K562 (cell line): ENCODE results near the gene ZCCHC14. TPM values are rescaled to one million over a fixed set of nuclear protein-coding genes. Genes with fewer than 3 reads are reported as not detected.
A peak's percentile ranks its signal among the peaks of the same experiment; 100 is the strongest.

Source experiments
- ATAC-seq: fragments of 200-7000 bp; cut with Tn5 transposase; 3 replicates; pipeline ENCODE4 v1.9.1; 2020; ENCODE audit warnings: moderate library complexity
- BruUV-seq: library from RNA; stranded (reverse); fragments of 400-500 nt; replicated peaks from 2 replicates; lab custom pipeline; 2021; lab: Mats Ljungman, UMichigan
- CTCF ChIA-PET: fragments of 300-600 bp; formaldehyde crosslinking; extraction: SDS; loops from one replicate; lab custom pipeline; 2021; ENCODE audit warnings: low intra/inter-chr PET ratio; lab: Yijun Ruan, JAX
- POLR2A ChIA-PET: fragments of 300-600, 350-650 bp; sonication (Branson Sonifier 250); formaldehyde crosslinking; extraction: SDS; loops from one replicate; lab custom pipeline; 2021; ENCODE audit warnings: antibody characterized with exemption, inconsistent platforms; lab: Yijun Ruan, JAX
- DNase-seq, 4 experiments: peaks; one replicate each; pipeline versions ENCODE4 v3.0.0 to v3.0.0-alpha.2; 2011 to 2018; ENCODE audit warnings: low spot score in 3 of 4, mixed read lengths in 3 of 4; ENCODE audit errors: extremely low read depth in 1 of 4
- FAIRE-seq: peaks from 2 replicates; lab custom pipeline; 2011; peaks lifted over from hg19 to GRCh38; lab: Jason Lieb, UNC
- H2AFZ ChIP-seq: 2 replicates; pipeline ENCODE4 v1.6.0; 2011; ENCODE audit warnings: low read depth, low read length, control low read depth, inconsistent platforms
- H3K27ac ChIP-seq: fragments of 200-600 bp; 3 replicates; pipeline ENCODE4 v1.8.0; 2011; ENCODE audit warnings: low read depth, mild to moderate bottlenecking, control low read depth, inconsistent platforms, low read length, moderate library complexity, mixed read lengths; ENCODE audit errors: extremely low read depth
- H3K27me3 ChIP-seq, 2 experiments: fragments of 300-600 bp in 1 of 2; 2 replicates in 1 of 2; 3 replicates in 1 of 2; pipeline versions ENCODE4 v1.6.0 to v1.8.0; 2011; ENCODE audit warnings: inconsistent platforms in 2 of 2, low read length in 2 of 2, mild to moderate bottlenecking in 1 of 2, mixed read lengths in 1 of 2, moderate library complexity in 1 of 2; ENCODE audit not compliant: control insufficient read depth in 2 of 2, insufficient read depth in 2 of 2
- H3K36me3 ChIP-seq: fragments of 300-600 bp; 3 replicates; pipeline ENCODE4 v1.8.0; 2011; ENCODE audit warnings: mild to moderate bottlenecking, low read length, inconsistent platforms; ENCODE audit not compliant: control insufficient read depth, insufficient read depth
- H3K4me1 ChIP-seq, 2 experiments: fragments of 200-600 bp in 1 of 2; replicated peaks in 1 of 2; 2 replicates in 1 of 2; 3 replicates in 1 of 2; pipeline versions ENCODE4 v1.5.1 to v1.8.0; 2011; ENCODE audit warnings: inconsistent platforms in 2 of 2, low read length in 2 of 2, mild to moderate bottlenecking in 1 of 2, mixed read lengths in 1 of 2, moderate library complexity in 1 of 2; ENCODE audit not compliant: control insufficient read depth in 2 of 2, insufficient read depth in 2 of 2
- H3K4me2 ChIP-seq: 2 replicates; pipeline ENCODE4 v1.6.1; 2011; ENCODE audit warnings: low read length, control low read depth, inconsistent platforms, mixed read lengths; ENCODE audit not compliant: insufficient read depth
- H3K4me3 ChIP-seq: fragments of 200-600 bp; sonication (generic), shearing (Covaris generic); 2 replicates; pipeline ENCODE4 v1.5.1; 2016; ENCODE audit warnings: control low read depth, inconsistent platforms
- H3K79me2 ChIP-seq: fragments of 200-600 bp; 3 replicates; pipeline ENCODE4 v1.8.0; 2011; ENCODE audit warnings: low read length, inconsistent platforms; ENCODE audit not compliant: control insufficient read depth, insufficient read depth
- H3K9ac ChIP-seq, 2 experiments: 2 replicates each; pipeline versions ENCODE4 v1.6.0 to v1.6.1; 2011; ENCODE audit warnings: low read depth in 2 of 2, low read length in 2 of 2, control low read depth in 1 of 2, inconsistent platforms in 1 of 2, mild to moderate bottlenecking in 1 of 2, mixed read lengths in 1 of 2; ENCODE audit not compliant: insufficient read depth in 1 of 2
- H3K9me1 ChIP-seq: one replicate; pipeline ENCODE4 v1.6.0; 2011; ENCODE audit warnings: inconsistent platforms, mild to moderate bottlenecking, low read length, moderate library complexity; ENCODE audit not compliant: control insufficient read depth, insufficient read depth
- H3K9me3 ChIP-seq: replicated peaks from 2 replicates; pipeline ENCODE4 v1.5.1; 2011; ENCODE audit warnings: low read depth, low read length, inconsistent platforms; ENCODE audit not compliant: control insufficient read depth, insufficient read depth
- H4K20me1 ChIP-seq: replicated peaks from 2 replicates; pipeline ENCODE4 v1.6.1; 2011; ENCODE audit warnings: low read length, inconsistent platforms, mixed read lengths; ENCODE audit not compliant: control insufficient read depth, insufficient read depth
- POLR2G ChIP-seq: fragments of 200-400 bp; formaldehyde crosslinking; IDR thresholded peaks from 2 replicates; pipeline ENCODE4 v1.6.1; 2017; ENCODE audit warnings: low read depth, mild to moderate bottlenecking, antibody characterized with exemption, low read length, moderate library complexity
- WGBS: fragments of 100-300 bp; shearing (Covaris generic); methylation state at CpG from one replicate; pipeline ENCODE4 v1.1.6; 2016; ENCODE audit warnings: low coverage, mixed read lengths; ENCODE audit not compliant: insufficient coverage; ENCODE audit errors: missing lambda C conversion rate; 5-methylcytosine and 5-hydroxymethylcytosine counted together
- in situ Hi-C: fragments of 300-500 bp; cut with MboI; formaldehyde crosslinking; loops from 4 replicates; pipeline ENCODE4 v1.15.0; 2018; ENCODE audit warnings: inconsistent platforms, mixed read lengths
- intact Hi-C: fragments of 100-400 bp; cut with micrococcal nuclease; formaldehyde crosslinking; loops from 2 replicates; pipeline ENCODE4 v1.14.2; 2022
- polyA plus RNA-seq, 8 experiments: library from polyadenylated mRNA; depleted of rRNA in 4 of 8; stranded (reverse) in 5 of 8; unstranded in 3 of 8; fragments of >200 nt; fragmentation: Nextera tagmentation in 2 of 8; fragmentation: Illumina TruSeq in 1 of 8; extraction: Ambion mirVana in 2 of 8; extraction: Trizol in 1 of 8; gene quantifications; 2 replicates each; pipeline versions ENCODE4 v1.2.1 to v1.2.3, GENCODE V29; 2011 to 2014; ENCODE audit warnings: inconsistent platforms in 1 of 8, missing spikeins in 1 of 8
- total RNA-seq, 7 experiments: library from RNA; depleted of rRNA in 6 of 7; stranded (reverse); fragments of >200 nt in 6 of 7; fragmentation: Illumina TruSeq in 2 of 7; extraction: Trizol in 2 of 7; gene quantifications; 2 replicates each; pipeline versions ENCODE4 v1.2.1 to v1.2.3, GENCODE V29; 2011 to 2021; ENCODE audit warnings: low replicate concordance in 1 of 7
- TF ChIP-seq, protein P1 (sequence below): fragments of 250-450 bp; sonication (Bioruptor Pico); IDR thresholded peaks from 2 replicates; pipeline ENCODE4 v1.5.0; 2020; ENCODE audit warnings: mild to moderate bottlenecking, borderline replicate concordance

ZCCHC14 gene
- total and polyA plus RNA-seq, 9 of the 15 experiments (the other 6 are each of a cell fraction or from before 2014, with no cell fraction given): 1.5 to 12.4 (median 2.9) TPM

DNA sequence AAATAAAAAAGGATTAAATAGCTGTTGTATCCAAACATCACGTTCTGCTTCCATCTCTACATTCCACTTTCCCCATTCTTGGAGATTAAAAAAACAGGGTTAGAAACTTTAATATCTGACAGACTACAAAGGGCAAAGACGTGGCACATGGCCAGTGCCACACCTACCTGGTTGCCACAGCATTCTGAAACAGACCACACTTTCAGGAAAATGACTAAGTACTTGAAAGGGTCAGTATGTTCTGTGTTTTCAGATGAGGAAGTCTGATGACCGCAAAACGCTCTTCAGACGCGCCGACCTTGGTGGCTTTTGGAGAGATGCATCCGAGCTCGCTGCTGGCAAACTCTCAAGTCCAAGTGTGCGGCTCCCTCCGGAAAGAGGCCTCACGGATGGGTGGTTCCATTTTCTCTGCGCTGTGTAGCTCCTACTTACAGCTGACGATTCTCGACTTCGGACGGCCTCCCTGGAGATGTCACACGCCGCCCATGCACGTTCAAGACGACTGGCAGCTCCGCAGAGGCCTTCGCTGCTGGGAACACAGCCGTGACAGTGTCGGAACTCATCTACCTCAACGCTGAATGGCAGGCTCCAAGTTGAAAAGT is 85.2 kb downstream of the ZCCHC14 start:
- peaks cover 7% of the 10 kb centered on the region for H4K20me1 ChIP-seq
- H3K27me3 ChIP-seq: no peaks in the 10 kb centered on the region
- peak; percentile 33; the same call in 1 of the 2 replicates for TF ChIP-seq POLR2G
- TF ChIP-seq, protein P1, sequence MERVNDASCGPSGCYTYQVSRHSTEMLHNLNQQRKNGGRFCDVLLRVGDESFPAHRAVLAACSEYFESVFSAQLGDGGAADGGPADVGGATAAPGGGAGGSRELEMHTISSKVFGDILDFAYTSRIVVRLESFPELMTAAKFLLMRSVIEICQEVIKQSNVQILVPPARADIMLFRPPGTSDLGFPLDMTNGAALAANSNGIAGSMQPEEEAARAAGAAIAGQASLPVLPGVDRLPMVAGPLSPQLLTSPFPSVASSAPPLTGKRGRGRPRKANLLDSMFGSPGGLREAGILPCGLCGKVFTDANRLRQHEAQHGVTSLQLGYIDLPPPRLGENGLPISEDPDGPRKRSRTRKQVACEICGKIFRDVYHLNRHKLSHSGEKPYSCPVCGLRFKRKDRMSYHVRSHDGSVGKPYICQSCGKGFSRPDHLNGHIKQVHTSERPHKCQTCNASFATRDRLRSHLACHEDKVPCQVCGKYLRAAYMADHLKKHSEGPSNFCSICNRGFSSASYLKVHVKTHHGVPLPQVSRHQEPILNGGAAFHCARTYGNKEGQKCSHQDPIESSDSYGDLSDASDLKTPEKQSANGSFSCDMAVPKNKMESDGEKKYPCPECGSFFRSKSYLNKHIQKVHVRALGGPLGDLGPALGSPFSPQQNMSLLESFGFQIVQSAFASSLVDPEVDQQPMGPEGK (CRISPR knock-in tag): no peak
- POLR2A ChIA-PET: interaction anchor here (0.7 to 4.4 kb wide), 8 partner anchors 9 to 156 kb away, joined by 3 to 51 read pairs (median 6); partner anchors contain the start of genes FBXO31 and MAP1LC3B
- no peak for FAIRE-seq
- no peak for ATAC-seq
- in situ Hi-C loops (no loop called here), intact Hi-C loops (no loop called here)
- no peak overlapping the region for H3K27ac ChIP-seq
- no peak overlapping the region for H2AFZ ChIP-seq
- BruUV-seq: no TSS peak
- WGBS: 91% methylated on average over 24 of the region's 26 CpGs
- no peaks in the 10 kb centered on the region for H3K79me2 ChIP-seq
- CTCF ChIA-PET: no interaction called here
- DNase-seq: no peak
- no peaks in the 10 kb centered on the region for H3K9me3 ChIP-seq
- H3K9me1 ChIP-seq: no peaks in the 10 kb centered on the region
- peaks cover 70% of the 10 kb centered on the region; the same call in 2 of the 3 replicates for H3K36me3 ChIP-seq
- no peak overlapping the region for H3K4me3 ChIP-seq
- H3K9ac ChIP-seq: no peak overlapping the region
- H3K4me2 ChIP-seq: no peak overlapping the region
- H3K4me1 ChIP-seq: peaks cover 0 to 5% of the 10 kb centered on the region in 2 experiments; a peak in 1 of 5 replicates
